ENCODE measurements around the gene WNT3A.

Gene WNT3A

DNA sequence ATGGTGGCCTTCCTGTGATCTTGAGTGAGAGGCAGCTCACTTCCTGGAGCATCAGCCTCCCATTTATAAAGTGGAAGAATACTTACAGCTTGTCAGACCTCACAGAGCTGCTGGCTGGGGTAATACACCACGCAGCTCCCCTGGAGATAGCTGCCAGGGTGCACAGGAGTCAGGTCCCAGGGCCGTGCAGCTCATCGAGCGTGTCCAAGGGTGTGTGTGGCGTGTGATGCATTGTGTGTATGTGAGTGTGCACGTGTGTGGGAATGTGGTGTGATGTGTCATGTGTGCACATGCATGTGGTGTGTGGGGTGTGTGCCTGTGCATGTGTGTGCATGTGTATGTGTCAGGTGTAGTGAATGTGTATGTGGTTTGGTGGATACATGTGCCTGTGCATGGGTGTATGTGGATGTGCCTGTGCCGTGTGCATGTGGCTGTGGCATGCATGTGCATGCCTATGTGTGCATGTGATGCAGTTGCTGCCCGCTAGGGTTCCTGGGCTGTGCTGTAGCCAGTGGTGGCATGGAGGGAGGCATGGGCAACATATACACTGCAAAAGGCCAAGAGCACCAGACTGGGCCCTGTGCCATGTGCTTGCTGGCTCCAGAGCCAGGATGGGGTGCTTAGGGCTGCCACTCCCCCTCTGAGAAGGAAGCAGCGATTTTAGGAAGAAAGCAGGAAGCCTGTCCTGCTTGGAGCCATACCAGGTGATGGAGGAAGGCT is 24.6 kb downstream of the WNT3A start:
- no peak for DNase-seq (ENCODE audit: low read depth, low spot score)

DNA sequence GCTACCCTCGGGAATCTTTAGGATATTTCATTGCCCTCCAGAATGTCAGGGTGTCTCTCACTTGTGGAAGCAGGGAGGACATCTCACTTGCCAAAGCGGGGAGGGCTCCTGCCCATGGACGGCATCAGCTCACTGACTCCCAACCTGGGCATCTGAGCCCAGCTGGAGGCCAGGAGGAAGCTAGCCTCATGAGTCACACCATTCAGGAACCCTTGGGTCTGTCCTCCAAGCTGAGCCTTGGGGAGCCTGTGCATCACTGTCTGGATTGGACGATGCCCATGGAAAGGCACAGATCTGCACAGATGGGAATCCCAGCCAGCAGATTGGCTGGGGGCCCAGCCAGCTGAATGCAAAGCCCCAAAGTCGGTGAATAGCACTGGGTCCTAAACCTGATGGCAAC is 25.2 kb downstream of the WNT3A start:
- DNase-seq (ENCODE audit: low read depth, low spot score) = no peak

DNA sequence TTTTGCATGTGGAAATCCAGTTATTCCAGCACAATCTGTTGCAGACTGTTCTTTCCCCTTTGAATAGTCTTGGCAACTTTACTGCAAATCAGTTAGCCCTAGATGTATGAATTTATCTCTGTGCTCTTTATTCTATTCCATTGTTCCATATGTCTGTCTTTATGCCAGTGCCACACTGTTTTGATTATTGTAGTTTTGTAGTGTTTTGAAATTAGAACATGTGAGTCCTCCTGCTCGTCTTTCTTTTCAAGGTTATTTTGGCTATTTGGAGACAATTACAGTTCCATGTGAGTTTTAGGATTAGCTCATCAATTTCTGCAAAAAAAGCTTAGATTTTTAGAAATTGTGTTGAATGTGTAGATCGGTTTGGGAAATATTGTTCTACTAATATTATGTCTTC is 26.6 kb downstream of the WNT3A start:
- no peak for DNase-seq (ENCODE audit: low read depth, low spot score)

DNA sequence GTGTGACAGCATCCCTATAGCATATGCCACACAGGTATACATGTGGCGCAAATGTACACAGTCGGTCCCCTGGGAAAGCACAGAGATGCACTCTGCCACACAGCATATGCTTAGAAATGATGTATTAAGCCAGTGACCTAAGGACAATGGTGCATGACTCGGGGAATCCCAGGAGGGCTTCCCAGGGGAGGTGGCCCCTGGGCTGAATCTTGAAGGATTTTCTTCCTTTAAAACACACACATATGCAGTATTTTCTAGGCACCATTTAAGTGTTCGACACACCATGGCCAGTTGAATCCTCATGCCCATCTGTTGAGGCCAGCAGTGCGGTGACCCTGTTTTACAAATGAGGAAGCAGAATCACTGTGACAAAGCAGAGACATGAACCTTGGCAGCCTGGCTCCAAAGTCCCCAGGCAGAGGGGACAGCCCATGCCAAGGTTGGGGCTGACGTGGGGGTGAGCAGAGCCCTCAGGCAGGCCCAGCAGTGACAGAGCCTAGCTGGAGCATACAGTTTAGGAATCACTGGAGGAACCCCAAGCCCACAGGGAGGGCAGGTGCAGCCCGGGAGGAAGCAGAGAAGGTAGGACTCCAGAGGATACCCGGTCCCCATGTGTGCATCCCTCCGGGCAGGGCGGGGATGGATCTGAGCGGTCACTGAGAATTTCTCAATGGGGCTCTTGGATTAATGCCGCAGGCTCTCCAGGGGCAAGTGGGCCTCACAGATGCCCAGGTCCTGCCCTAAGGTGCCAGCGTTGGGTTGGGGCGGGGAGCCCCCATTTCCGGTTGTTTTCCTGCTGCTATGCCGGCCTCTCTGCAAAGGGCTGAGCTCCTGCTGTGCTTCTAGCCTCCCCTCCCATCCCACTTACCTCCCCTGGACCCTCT is 28.4 kb downstream of the WNT3A start:
- DNase-seq (ENCODE audit: low read depth, low spot score) = no peak

DNA sequence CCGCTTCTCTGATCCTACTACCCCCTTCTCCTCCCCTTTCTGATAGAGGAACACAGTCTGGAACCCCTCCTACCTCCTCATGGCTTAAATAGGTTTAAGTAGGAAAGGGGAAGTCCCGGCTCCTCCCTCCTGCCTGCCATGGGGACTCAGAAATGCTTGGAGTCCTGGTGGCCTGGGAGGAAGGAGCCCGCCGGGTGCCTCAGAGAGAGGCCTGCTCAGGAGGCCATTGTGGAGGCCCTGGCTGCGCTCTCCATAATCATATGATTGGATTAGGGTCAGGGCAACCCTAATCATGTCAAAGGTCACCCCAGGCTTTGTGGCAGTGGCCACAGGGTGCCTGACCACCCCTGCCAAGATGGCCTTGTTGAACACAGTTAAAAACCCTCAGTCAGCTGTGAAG is 29.0 kb downstream of the WNT3A start:
- no peak for DNase-seq (ENCODE audit: low read depth, low spot score)

DNA sequence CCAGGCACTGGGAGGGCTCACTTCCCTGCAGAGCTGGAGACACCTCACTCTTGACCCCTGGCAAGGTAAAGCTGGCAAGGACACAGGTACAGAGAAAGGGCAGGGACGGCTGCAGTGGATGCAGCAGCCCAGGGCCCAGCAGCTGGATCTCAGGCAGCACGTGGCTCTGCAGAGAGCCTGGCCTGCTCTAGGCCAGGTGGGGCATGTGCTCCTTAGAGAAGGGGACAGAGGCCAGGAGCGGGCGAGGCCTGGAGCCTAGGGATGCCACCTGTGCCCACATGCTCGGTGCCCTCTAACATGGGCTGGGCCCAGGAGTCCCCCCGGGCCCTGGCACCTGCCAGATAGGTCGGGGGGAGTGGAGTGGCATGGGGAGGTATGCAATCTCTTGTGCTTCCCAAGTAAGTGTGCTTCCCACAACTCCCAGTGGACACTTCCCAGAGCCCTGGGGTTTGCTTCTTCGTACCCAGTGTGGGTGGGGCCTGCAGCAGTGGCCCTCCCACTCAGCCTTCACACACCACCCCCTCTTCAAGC is 30.0 kb downstream of the WNT3A start:
- DNase-seq (ENCODE audit: low read depth, low spot score) = no peak

DNA sequence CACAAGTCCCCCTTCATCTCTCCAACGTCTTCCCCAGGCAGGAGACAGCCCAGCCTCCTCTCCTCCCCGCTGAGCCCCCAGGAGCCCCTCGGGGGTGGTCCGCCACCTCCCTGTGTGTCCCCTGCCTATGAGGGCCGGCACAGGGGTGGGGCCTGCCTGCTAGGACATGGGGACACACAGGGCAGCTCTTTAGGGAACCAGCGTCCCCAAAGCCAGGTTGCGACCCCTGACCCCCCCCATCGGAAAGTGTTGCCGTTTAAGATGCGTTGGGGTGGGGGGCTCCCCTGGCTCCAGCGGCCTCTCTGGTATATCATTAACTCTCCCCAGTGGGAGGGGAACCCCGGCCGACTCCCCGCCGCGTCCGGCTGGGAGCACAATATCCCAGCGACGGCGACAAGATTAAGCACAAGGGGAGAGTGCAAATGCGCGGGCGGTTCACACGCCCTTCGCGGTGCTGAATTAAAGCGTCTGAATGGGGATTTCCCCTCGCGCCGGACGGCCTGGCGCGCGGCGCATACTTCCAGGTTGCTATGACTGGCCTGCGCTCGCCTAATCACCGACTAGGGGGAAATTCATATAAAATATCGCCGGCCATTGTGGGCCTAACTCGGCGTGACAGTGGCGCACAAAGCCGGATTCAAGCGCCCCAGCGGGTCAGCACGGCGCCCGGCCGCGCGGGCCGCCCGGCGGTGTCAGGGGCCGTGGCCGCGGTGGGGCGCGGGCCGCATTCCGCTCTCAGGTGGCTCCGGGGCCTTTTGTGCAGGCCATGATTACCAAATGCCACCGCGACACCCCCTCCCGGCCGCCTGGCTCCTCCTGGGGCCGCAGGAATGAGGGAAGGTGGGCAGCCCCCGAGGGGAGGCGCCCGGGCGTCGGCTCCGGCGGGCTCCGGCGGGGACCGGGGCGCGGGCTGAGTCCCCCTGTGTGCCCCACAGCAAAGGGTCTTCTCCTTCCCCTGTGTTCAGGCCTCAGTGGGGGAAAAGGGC is 30.9 kb downstream of the WNT3A start:
- peak; percentile 71 for DNase-seq (ENCODE audit: low read depth, low spot score)

DNA sequence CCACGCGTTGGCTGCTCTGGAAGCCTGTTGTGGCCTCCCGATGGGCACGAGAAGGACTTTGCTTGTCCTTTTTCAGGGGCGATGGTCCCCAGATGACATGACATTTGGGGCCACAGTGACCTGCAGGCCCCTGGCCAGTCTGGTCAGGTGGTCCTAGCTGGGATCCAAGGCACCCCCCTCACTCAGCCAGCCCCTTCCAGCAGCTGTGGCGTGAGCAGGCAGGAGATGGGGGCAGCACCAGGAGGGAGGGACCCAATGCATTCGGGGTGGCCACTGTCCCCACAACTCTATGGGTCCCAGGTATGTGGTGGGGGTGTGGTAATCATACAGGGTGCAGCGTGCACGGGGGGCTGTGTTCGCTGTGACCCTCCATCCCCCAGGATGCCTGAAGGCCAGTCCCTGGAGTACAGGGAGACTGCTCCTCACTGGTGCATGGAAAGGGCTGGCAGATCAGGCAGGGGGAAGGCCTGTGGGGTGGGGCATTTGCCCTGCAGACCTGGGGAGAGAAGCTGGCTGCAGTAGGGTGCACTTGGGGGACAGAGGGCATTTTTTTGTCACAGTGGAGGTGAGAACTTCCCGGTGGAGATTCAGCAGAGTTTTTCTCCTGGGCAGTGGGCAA is 31.7 kb downstream of the WNT3A start:
- DNase-seq (ENCODE audit: low read depth, low spot score) = no peak

DNA sequence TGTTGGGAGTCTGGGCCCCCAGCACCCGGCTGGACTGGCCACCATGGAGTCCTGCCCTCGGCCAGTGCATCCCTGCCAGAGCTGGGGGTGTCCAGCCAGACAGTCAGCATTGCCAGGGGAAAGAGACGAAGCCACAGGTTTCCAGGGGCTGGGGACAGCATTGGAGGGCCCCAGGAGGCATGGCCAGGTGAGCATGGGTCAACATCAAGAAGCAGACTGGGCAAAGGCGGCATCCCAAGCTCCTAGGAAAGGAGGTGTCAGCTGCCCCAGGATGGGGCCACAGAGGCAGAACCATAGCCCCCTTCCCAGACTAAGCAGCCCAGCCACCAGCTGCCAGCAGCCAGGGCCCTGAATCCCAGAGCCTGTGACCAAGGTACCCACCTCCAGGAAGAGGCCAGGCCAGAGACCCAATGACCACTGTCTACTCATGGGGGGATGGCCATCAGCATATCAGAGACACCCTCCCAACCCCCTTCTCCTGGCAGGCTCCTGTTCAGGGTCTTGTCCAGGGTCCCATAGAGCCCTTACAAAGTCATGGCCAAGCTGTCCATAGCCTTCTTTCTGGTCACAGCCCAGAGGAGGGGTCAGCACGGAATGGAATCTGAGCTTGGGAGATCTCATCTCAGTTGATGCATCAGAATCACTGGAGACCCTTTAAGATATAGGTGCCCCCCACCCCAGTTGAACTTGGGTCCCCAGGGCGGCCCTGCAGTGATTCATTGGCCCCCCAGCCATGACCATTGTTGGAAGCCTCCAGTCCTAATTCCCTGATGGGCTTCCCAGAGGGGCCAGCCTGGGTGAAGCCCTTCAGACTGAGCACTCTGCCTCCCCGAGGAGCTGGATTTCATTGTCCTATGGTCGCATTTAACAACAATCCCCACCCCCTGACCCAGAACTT is 32.5 kb downstream of the WNT3A start:
- no peak for DNase-seq (ENCODE audit: low read depth, low spot score)

DNA sequence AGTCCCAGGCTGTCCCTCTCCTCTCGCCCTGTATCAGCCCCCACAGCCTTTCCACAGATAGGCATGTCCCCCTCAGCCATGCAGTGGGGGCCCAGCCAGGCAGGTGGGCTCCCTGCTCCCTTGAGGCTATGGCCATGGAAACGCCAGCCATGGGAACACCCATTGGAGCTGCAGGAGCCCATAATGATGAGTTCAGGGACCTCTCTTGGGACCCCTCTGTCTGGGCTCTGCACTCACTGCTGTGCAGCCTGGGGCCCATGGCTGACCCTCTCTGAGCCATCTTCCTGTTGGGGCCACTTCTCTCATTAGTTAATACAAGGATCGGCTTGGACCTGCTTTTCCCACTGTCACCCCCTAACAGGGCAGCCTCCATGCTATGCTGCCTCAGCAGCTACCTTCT is 33.2 kb downstream of the WNT3A start:
- DNase-seq (ENCODE audit: low read depth, low spot score) = no peak

DNA sequence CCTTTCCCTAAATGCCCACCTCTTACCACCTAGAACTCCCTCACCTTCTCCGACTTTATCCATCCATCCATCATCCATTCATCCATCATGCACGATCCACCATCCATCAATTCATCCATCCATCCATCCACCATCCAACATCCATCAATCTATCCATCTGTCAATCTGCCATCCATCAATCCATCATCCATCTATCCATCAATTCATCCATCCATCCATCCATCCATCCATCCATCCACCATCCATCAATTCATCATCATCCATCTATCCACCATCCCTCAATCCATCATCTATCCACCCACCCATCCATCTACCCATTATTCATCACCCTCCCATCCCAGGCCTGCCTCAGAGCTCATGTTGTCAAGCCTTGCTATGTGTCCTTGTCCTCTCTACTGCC is 34.5 kb downstream of the WNT3A start:
- DNase-seq (ENCODE audit: low read depth, low spot score) = no peak

DNA sequence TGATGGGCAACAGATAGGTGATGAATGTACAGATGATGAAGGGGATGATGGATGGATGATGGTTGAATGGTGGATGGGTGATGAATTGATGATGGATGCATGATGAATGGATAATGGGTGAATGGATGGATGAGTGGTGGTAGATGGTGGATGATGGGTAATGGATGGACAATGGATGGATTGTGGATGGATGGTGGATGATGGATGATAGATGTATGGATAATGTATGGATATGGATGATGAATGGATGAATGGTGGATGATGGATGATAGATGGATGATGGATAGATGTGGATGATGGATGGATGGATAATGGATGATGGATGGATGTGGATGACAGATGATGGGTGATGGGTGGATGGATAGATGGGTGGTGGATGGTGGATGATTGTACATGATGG is 35.7 kb downstream of the WNT3A start:
- DNase-seq (ENCODE audit: low read depth, low spot score) = no peak

DNA sequence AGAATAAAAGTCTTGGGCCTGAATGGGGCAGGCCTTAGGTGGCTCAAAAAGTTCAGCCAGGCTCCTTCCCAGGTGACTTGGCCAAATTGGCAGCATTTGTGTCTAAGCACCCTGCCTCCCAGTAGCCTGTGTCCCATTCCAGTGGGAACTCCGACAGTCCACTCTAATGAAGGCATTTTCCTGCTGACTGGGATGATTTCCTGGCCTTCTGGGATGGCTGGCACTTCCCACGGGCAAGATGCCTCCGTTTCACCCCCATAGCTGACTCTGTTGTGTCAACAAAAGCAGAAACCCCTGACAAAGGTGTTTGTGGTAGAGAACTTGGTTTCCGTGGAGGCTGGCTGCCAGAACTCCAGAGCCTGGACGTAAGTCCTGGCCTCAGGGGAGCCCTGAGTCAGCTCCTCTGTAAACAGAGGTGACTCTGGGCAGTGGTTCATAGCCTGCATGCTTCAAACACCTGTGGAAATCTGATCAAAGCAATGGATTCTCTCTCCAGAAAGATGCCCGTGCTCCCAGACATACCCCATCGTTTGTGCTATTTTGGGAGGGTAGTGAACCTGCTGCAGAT is 36.6 kb downstream of the WNT3A start:
- peak; percentile 61 for DNase-seq (ENCODE audit: low read depth, low spot score)

DNA sequence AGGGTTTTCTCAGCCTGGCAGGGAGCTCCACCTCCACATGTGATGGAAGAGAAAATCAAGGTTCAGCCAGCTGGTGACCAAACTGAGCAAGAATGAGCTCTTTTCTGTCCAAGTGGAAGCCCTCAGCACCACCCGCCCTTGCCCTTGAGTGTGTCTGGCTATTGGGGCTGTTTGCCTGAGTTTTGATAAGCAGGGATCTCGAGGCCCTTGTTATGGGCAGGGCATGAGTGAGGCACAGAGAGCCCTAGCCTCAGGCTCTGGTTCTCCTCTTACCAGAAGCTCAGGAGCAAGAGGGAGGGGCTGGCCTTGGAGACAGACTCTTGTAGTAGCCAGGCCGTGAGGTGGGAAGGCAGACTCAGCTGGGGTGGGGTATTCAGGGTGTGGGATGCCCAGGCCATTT is 38.2 kb downstream of the WNT3A start:
- DNase-seq (ENCODE audit: low read depth, low spot score) = no peak

DNA sequence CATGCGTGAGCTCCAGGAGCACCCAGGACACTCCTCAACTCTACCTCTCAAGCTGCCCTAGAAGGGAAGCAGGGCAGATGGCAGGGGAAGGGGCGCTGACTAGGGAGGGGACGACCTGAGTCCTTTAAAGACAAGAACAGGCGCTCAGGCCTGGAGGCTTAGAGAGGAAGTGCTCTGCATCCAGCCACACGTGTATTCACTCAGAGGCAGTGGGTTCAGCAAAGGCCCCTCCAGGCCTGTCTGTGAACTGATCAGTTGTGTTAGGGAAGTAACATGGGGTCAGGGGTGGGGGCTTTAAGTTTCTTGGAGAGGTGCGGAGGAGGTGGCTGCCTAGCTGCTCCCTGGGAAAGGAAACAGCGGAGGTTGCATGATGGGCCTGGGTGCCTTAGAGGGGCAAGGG is 38.6 kb downstream of the WNT3A start:
- no peak for DNase-seq (ENCODE audit: low read depth, low spot score)

DNA sequence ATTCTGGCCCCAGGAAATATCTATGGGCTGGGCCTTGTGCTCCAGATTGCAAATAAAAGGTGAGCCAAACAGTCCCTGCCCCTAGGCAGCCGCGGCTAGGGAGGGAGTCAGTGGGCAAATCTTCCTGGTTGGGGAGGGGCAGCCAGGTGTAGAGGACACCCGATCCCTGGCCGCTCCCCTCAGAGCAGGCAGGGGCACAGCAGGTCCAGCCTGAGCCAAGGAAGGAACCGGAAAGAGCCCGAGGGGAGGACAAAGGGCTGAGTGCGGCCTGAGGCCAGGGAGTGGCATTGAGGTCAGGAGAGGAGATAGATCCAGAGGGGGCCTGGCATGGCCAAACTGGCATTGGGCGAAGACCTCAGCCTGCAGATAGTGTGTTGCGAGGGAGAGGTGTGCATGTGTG is 39.1 kb downstream of the WNT3A start:
- DNase-seq (ENCODE audit: low read depth, low spot score) = no peak

DNA sequence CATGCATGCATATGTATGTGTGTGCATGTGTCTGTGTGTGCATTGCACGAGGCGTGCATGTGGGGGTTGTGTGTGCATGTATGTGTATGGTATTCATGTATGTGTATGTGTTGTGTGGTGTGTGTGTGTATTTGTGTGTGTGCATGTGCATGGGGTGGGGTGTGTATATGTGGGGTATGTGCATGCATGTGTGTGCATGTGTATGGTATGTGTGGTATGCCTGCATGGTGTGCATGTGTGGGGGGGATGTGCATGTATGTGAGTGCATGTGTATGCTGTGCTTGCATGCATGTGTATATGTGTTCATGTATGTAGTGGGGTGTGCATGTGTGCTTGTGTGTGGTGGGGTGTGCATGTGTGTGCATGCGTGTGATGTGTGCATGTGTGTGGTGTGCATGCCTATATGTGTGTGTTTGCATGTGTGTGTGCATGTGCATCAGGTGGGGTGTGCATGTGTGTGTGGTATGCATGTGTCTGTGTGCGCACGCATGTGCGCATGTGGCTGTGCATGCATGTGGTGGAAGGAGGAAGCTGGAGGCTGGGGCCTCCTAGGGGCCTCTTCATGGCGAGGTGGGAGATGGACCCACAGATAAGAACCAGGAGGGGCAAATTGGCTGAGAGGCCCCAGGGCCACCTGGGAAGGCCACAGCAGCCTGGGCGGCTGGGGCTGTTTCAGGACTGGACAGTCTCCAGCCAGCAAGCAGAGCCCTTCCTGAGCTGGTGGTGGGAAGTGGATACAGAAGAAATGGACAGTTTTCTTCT is 39.8 kb downstream of the WNT3A start:
- no peak for DNase-seq (ENCODE audit: low read depth, low spot score)

DNA sequence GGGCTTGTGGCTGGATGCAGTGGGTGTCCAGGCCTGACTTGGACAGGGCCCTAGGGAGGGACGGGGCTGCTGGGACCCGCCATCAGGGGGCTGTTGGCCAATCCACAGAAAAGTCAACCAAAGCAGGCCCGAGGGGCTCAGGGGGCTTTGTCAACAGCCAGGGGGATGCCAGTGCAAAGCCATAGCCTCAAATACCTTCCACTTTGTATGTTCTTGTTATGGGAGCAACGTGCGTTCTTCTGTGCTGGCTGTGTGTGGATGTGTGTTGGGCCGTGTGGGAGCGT is 40.3 kb downstream of the WNT3A start:
- no peak for DNase-seq (ENCODE audit: low read depth, low spot score)

DNA sequence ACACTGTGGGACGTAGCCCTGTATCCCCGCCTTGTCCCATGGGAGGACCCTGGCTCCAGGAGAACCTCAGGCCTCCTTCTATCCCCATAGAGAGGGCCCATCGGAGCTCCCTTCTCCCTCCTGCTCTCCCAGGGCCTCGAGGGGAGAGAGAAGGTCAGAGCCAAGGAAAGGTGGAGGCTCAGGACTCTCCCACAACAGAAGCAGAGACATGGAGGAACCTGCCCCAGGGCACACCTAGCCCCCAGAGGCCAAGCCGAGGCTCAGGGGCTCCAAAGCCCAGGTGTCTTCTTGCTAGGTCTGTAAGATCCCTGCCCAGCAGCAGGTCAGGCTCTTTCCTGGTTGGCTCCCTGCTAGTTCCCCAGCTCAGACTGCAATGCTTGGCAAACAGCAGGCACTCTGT is 41.3 kb downstream of the WNT3A start:
- no peak for DNase-seq (ENCODE audit: low read depth, low spot score)
